Ascending aorta (tissue), 2 donors: Measurements from ENCODE around the gene SETBP1. TPM values are rescaled to one million over a fixed set of nuclear protein-coding genes. Genes with fewer than 3 reads are reported as not detected.

Experiments
- DNase-seq, 2 donors: peaks; one replicate each; pipeline ENCODE4 v3.0.0-alpha.2; 2019; ENCODE audit warnings: low spot score in 2 of 2
- H3K27ac ChIP-seq, 2 donors: fragments of 200-600 bp; sonication (generic); one replicate each; pipeline ENCODE4 v1.5.1; 2016 to 2017; ENCODE audit warnings: mild to moderate bottlenecking in 1 of 2
- H3K27me3 ChIP-seq: fragments of 200-600 bp; sonication (generic); one replicate; pipeline ENCODE4 v1.5.1; 2017
- H3K36me3 ChIP-seq, 2 donors: fragments of 200-600 bp; sonication (generic); one replicate each; pipeline ENCODE4 v1.5.1; 2016
- H3K4me1 ChIP-seq, 2 donors: fragments of 200-600 bp; sonication (generic); one replicate each; pipeline ENCODE4 v1.5.1; 2016 to 2017; ENCODE audit warnings: mild to moderate bottlenecking in 1 of 2
- H3K4me3 ChIP-seq, 2 donors: fragments of 200-600 bp; sonication (generic); one replicate each; pipeline ENCODE4 v1.5.1; 2016 to 2017; ENCODE audit warnings: mild to moderate bottlenecking in 1 of 2
- H3K9me3 ChIP-seq, 2 donors: fragments of 200-600 bp; sonication (generic); one replicate each; pipeline ENCODE4 v1.5.1; 2016
- CTCF ChIP-seq, 3 experiments: fragments of 200-600 bp in 2 of 3; fragments of 450-650 bp in 1 of 3; sonication (generic) in 2 of 3; IDR thresholded peaks; one replicate each; pipeline ENCODE4 v1.5.1; 2016 to 2019; ENCODE audit warnings: antibody characterized with exemption in 3 of 3, mild to moderate bottlenecking in 1 of 3, moderate library complexity in 1 of 3
- intact Hi-C: fragments of 100-400 bp; cut with DNase I; formaldehyde crosslinking; loops from one replicate; pipeline ENCODE4 v1.15.1; 2023
- total RNA-seq: library from RNA; depleted of rRNA; stranded (reverse); fragments of >200 nt; gene quantifications from one replicate; pipeline ENCODE4 v1.1.0, GENCODE V29; 2016

SETBP1 gene
- total RNA-seq, 1 donor from 2014 or later, result 23.5 TPM

GRCh38 chr18:44951748-44952147 is 271.1 kb downstream of the SETBP1 start:
- H3K36me3 ChIP-seq, result peaks cover 11 to 33% of the 10 kb centered on the region in 2 donors
- DNase-seq, result no peak
- H3K9me3 ChIP-seq, result no peaks in the 10 kb centered on the region
- H3K4me1 ChIP-seq, result no peaks in the 10 kb centered on the region
- intact Hi-C loops, result no loop called here
- no peak overlapping the region for H3K4me3 ChIP-seq
- no peaks in the 10 kb centered on the region for H3K27me3 ChIP-seq
- no peak for TF ChIP-seq CTCF (IDR thresholded peaks at IDR 0.05)
- H3K27ac ChIP-seq, result no peak overlapping the region

GRCh38 chr18:44954257-44954656 is 273.6 kb downstream of the SETBP1 start:
- no peak overlapping the region for H3K27ac ChIP-seq
- no peaks in the 10 kb centered on the region for H3K27me3 ChIP-seq
- no peaks in the 10 kb centered on the region for H3K9me3 ChIP-seq
- no peak for TF ChIP-seq CTCF (IDR thresholded peaks at IDR 0.05)
- H3K4me3 ChIP-seq, result no peak overlapping the region
- DNase-seq, result no peak
- intact Hi-C loops, result no loop called here
- H3K4me1 ChIP-seq, result peaks cover 0 to 4% of the 10 kb centered on the region in 2 donors
- peaks cover 11 to 33% of the 10 kb centered on the region in 2 donors for H3K36me3 ChIP-seq

GRCh38 chr18:44955825-44956224 is 275.1 kb downstream of the SETBP1 start:
- peaks cover 0 to 6% of the 10 kb centered on the region in 2 donors for H3K4me1 ChIP-seq
- H3K27ac ChIP-seq, result no peak overlapping the region
- DNase-seq, result no peak
- no peaks in the 10 kb centered on the region for H3K9me3 ChIP-seq
- intact Hi-C loops, result loop anchor here (5.0 kb wide), 1 partner anchor 39 kb away; no protein-coding TSS in a partner anchor
- H3K4me3 ChIP-seq, result no peak overlapping the region
- no peaks in the 10 kb centered on the region for H3K27me3 ChIP-seq
- no peak for TF ChIP-seq CTCF (IDR thresholded peaks at IDR 0.05)
- peaks cover 2 to 21% of the 10 kb centered on the region in 2 donors for H3K36me3 ChIP-seq

- Histone ChIP-seq H3K4me1 (peaks cover 0 to 6% of the 10 kb centered on the region in 2 donors), H3K27ac (no peak overlapping the region), H3K9me3 (no peaks in the 10 kb centered on the region), H3K36me3 (peaks cover 0 to 13% of the 10 kb centered on the region in 2 donors), H3K27me3 (no peaks in the 10 kb centered on the region), H3K4me3 (no peak overlapping the region)
- intact Hi-C loops, result loop anchor here (5.0 kb wide), 1 partner anchor 40 kb away; no protein-coding TSS in a partner anchor
- TF ChIP-seq CTCF (IDR thresholded peaks at IDR 0.05), result no peak
- no peak for DNase-seq
Measured at GRCh38 chr18:44957025-44957424, 276.3 kb downstream of the SETBP1 start.

GRCh38 chr18:44957461-44957860 is 276.8 kb downstream of the SETBP1 start:
- intact Hi-C loops, result loop anchor here (5.0 kb wide), 1 partner anchor 40 kb away; no protein-coding TSS in a partner anchor
- Histone ChIP-seq H3K27me3 (no peaks in the 10 kb centered on the region), H3K9me3 (no peaks in the 10 kb centered on the region), H3K4me3 (no peak overlapping the region), H3K36me3 (peaks cover 0 to 10% of the 10 kb centered on the region in 2 donors), H3K4me1 (peaks cover 0 to 6% of the 10 kb centered on the region in 2 donors), H3K27ac (no peak overlapping the region)
- no peak for TF ChIP-seq CTCF (IDR thresholded peaks at IDR 0.05)
- no peak for DNase-seq

GRCh38 chr18:44958040-44958439 is 277.4 kb downstream of the SETBP1 start:
- peaks cover 0 to 4% of the 10 kb centered on the region in 2 donors for H3K36me3 ChIP-seq
- intact Hi-C loops, result loop anchor here (5.0 kb wide), 1 partner anchor 41 kb away; no protein-coding TSS in a partner anchor
- no peaks in the 10 kb centered on the region for H3K9me3 ChIP-seq
- TF ChIP-seq CTCF (IDR thresholded peaks at IDR 0.05), result no peak
- DNase-seq, result no peak
- H3K4me1 ChIP-seq, result peaks cover 0 to 6% of the 10 kb centered on the region in 2 donors
- H3K27me3 ChIP-seq, result no peaks in the 10 kb centered on the region
- no peak overlapping the region for H3K27ac ChIP-seq
- no peak overlapping the region for H3K4me3 ChIP-seq
